Duodenal mucosa (tissue), 2 donors: ENCODE results near the gene AKAP12.

Source experiments
- H3K27ac ChIP-seq: one replicate; pipeline ENCODE4 v1.7.0; 2013; ENCODE audit warnings: low read depth, low read length
- H3K27me3 ChIP-seq, 2 donors: one replicate each; pipeline ENCODE4 v1.7.0; 2013; ENCODE audit warnings: low read length in 2 of 2, control low read depth in 1 of 2; ENCODE audit not compliant: insufficient read depth in 2 of 2, control insufficient read depth in 1 of 2
- H3K36me3 ChIP-seq, 2 donors: one replicate each; pipeline ENCODE4 v1.7.0; 2013; ENCODE audit warnings: low read length in 2 of 2, control low read depth in 1 of 2; ENCODE audit not compliant: insufficient read depth in 2 of 2, control insufficient read depth in 1 of 2
- H3K4me1 ChIP-seq, 2 donors: one replicate each; pipeline ENCODE4 v1.7.0; 2013; ENCODE audit warnings: low read length in 2 of 2, control low read depth in 1 of 2; ENCODE audit not compliant: insufficient read depth in 2 of 2, control insufficient read depth in 1 of 2
- H3K4me3 ChIP-seq, 2 donors: one replicate each; pipeline ENCODE4 v1.7.0; 2013; ENCODE audit warnings: low read length in 2 of 2, low read depth in 1 of 2
- H3K9ac ChIP-seq, 2 donors: one replicate each; pipeline ENCODE4 v1.7.0; 2013; ENCODE audit warnings: low read length in 2 of 2, low read depth in 1 of 2
- H3K9me3 ChIP-seq, 2 donors: one replicate each; pipeline ENCODE4 v1.7.0; 2013; ENCODE audit warnings: low read length in 2 of 2, control low read depth in 1 of 2; ENCODE audit not compliant: control insufficient read depth in 1 of 2

Gene AKAP12

DNA sequence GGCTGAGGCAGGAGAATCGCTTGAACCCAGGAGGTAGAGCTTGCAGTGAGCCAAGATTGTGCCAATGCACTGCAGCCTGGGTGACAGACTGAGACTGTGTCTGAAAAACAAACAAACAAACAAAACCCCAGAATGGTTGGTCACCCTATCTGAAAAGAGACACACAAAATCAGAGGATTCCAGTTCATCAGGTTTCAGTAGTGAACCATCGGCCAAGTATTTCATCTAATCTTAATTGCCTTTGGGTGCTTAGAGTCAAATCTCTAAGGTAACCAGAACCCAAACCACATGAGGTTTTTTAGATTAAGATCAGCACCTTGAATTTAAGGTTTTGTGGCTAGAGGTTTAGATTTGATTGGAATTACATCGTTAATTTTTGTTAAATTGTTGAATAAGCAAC, 159.9 kb downstream of the AKAP12 start:
- H3K27ac ChIP-seq = no peak overlapping the region
- no peak overlapping the region for H3K9ac ChIP-seq

DNA sequence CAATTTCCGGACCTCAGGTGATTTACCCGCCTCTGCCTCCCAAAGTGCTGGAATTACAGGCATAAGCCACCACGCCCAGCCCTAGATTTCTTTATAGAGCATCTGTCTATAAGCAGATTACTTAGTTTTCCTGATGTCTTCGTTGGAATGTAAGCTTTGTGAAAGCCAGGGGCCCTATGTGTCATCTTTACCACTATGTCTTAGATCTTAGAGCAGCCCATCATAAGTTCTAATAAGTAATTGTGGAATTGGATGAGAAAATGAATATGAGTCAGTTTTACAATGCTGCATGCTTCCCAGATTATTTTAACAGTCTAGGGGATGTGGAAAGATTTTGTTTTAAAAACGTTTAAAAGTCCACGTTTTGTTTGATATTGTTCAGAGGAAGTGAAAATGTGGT, 160.7 kb downstream of the AKAP12 start:
- Histone ChIP-seq H3K36me3 (peaks cover 6 to 21% of the 10 kb centered on the region in 2 donors), H3K9ac (no peak overlapping the region), H3K27me3 (no peaks in the 10 kb centered on the region), H3K4me1 (peaks cover 4 to 5% of the 10 kb centered on the region in 2 donors), H3K9me3 (no peaks in the 10 kb centered on the region), H3K27ac (no peak overlapping the region), H3K4me3 (no peak overlapping the region)

More for the DNA sequence above, 159.9 kb downstream of the AKAP12 start:
- peaks cover 5 to 7% of the 10 kb centered on the region in 2 donors for H3K4me1 ChIP-seq
- no peak overlapping the region for H3K4me3 ChIP-seq
- H3K36me3 ChIP-seq = peaks cover 0 to 14% of the 10 kb centered on the region in 2 donors
- no peaks in the 10 kb centered on the region for H3K9me3 ChIP-seq
- H3K27me3 ChIP-seq = no peaks in the 10 kb centered on the region

DNA sequence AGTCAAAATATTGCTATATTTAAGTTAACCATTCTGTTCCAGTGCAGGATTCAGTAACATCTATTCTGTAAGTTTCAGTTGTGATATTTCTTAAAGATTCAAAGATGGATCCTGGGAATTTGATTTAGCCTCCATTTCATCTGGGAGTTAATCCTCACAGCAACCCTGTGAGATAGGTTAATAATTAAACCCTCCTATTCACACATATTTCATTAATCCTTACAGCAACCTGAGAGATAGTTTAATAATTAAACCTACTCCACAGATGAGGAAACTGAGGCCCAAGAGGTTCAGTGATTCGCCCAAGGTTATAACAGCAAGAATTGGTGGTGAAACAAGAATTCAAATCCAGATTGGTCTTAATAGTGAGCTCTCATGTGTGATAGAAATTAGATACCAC, 162.5 kb downstream of the AKAP12 start:
- H3K27me3 ChIP-seq = no peaks in the 10 kb centered on the region
- peaks cover 2 to 5% of the 10 kb centered on the region in 2 donors for H3K4me1 ChIP-seq

DNA sequence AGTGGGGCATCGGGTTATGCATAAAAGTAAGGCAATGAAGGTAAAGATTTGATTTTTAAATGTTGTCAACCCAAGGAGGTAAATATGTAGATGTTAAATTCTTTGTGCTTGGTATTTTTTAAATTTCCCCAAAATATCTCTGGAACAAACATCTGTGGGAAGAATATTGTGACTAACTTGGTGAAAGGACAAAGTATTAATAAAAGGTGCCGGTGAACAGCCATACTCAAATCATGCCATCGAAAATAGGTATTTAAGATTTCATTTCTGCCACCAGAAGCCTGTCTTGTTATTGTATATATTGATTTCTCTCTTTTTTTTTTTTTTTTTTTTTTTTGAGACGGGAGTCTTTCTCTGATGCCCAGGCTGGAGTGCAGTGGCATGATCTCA, 164.1 kb downstream of the AKAP12 start:
- no peak overlapping the region for H3K9ac ChIP-seq
- no peaks in the 10 kb centered on the region for H3K9me3 ChIP-seq
- H3K27ac ChIP-seq = no peak overlapping the region
- H3K27me3 ChIP-seq = no peaks in the 10 kb centered on the region
- H3K36me3 ChIP-seq = peaks cover 6 to 29% of the 10 kb centered on the region in 2 donors
- no peak overlapping the region for H3K4me3 ChIP-seq
- H3K4me1 ChIP-seq = peaks cover 0 to 5% of the 10 kb centered on the region in 2 donors

More for the DNA sequence above, 162.5 kb downstream of the AKAP12 start:
- Histone ChIP-seq H3K4me3 (no peak overlapping the region), H3K9ac (no peak overlapping the region), H3K27ac (no peak overlapping the region), H3K36me3 (peaks cover 6 to 25% of the 10 kb centered on the region in 2 donors), H3K9me3 (no peaks in the 10 kb centered on the region)
